GM12865 (cell line): Measurements from ENCODE around the gene GSDMA.

Experiments used
- DNase-seq: peaks from one replicate; pipeline ENCODE4 v3.0.0; 2010; ENCODE audit warnings: low read depth
- H3K4me3 ChIP-seq: 2 replicates; pipeline ENCODE4 v1.5.1; 2011; ENCODE audit warnings: mild to moderate bottlenecking, low read depth, low read length, control low read depth
- TF ChIP-seq, protein P1 (sequence below): IDR thresholded peaks from 2 replicates; pipeline ENCODE4 v1.5.1; 2011; ENCODE audit warnings: low read length, control low read depth, low read depth, inconsistent platforms; ENCODE audit not compliant: insufficient read depth; ENCODE audit errors: missing control alignments

GSDMA gene

DNA sequence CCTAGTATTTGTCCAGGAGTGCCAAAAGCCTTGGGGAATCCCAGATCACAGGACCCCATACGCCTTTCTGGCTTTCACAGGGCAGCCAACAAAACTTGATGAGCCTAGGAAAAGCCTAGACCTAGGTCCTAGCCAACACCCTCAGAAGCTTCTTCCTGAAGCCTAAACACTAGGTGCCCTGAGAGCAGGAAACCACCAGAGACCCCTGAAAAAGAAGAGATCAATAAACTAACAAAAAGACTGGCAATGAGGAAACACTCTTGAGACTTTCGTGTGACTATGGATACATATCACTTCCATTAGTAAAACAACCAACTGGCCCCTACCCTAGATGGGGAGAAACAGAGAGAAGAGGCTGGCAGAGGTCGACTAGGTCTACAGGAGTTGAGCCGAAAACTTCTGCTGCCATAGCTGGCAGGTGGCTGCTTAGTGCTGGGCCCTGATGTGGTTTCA is 36.6 kb upstream of the GSDMA start:
- TF ChIP-seq, protein P1, sequence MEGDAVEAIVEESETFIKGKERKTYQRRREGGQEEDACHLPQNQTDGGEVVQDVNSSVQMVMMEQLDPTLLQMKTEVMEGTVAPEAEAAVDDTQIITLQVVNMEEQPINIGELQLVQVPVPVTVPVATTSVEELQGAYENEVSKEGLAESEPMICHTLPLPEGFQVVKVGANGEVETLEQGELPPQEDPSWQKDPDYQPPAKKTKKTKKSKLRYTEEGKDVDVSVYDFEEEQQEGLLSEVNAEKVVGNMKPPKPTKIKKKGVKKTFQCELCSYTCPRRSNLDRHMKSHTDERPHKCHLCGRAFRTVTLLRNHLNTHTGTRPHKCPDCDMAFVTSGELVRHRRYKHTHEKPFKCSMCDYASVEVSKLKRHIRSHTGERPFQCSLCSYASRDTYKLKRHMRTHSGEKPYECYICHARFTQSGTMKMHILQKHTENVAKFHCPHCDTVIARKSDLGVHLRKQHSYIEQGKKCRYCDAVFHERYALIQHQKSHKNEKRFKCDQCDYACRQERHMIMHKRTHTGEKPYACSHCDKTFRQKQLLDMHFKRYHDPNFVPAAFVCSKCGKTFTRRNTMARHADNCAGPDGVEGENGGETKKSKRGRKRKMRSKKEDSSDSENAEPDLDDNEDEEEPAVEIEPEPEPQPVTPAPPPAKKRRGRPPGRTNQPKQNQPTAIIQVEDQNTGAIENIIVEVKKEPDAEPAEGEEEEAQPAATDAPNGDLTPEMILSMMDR = no peak

DNA sequence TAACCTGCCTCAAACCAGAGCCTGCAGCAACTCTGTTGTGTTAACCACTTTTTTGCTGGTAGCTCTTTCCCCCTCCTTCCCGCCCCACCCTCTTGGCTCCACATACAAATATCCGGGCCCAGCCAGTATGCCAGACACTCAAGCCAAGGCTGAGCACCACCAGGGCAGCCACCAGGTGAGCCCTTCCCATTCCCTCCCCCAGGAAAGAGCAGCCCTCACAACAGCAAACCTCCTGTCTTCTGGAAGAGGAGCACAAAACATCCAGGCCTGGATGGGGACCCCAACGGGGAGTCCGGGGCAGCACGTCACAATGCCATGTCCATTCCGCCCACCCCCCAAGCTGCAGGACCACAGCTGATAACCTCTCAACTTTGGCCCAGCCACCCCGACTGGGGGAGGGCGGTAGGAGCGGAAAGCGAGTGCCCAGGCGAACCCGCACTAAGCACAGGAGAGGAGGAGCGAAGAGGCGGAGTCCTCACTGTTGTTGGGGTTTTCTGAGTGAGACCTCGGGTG is 36.2 kb upstream of the GSDMA start:
- peak overlapping the region; percentile 87 for H3K4me3 ChIP-seq
- DNase-seq = peak; percentile 80
- TF ChIP-seq, protein P1 = no peak

More for the DNA sequence above, 36.6 kb upstream of the GSDMA start:
- H3K4me3 ChIP-seq = peak overlapping the region; percentile 87
- DNase-seq = no peak

DNA sequence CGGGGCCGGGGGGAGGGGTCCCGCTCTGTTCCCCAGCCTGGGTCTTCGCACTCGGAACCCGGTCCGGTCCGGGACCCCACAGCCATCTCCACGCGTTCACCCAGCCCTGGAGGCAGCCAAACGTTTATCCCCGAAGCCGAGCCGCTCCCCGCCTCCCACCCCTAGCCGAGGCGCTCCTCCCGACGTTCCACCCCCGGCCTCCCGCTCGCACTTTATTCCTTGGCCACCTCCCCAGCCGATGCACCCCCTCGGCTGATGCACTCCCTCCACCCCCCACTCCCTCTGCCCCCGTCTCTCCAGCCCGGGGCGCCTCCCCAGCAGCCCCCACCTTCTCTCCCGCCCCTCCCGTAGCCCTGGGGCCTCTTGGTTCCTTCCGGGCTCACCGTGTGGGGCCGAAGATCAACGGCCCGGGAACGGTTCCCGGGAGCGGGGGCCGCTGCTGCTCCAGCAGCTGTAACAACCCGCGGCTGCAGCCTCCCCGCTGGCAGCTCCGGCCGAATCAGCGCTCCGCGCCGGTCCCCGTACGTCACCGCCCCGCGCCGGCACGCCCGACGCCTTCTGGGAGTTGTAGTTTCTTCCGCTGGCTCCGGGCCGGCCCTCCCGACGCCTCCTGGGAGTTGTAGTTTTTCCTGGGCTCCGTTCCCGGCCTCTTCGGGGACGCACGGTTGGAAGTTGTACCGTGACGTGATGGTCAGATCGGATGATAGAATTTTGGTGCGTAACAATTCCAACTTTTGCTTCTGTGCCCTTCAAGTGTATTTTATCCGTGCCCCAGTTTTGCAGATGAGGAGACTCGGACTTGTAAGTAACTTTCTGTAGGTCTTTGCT is 35.5 kb upstream of the GSDMA start, which contains the start of the genes LRRC3C and ORMDL3:
TSS of gene LRRC3C (plus strand) at position 632 of the 828 bp plus-strand sequence. CDS start 13,792 bp downstream, outside the sequence.
TSS of gene ORMDL3 (minus strand) at position 501 of the 828 bp plus-strand sequence. CDS start 3,398 bp downstream, outside the sequence.
- peak within 1 kb of the TSS; percentile 87 for H3K4me3 ChIP-seq
- peak; percentile 94 for DNase-seq
- TF ChIP-seq, protein P1 = no peak

DNA sequence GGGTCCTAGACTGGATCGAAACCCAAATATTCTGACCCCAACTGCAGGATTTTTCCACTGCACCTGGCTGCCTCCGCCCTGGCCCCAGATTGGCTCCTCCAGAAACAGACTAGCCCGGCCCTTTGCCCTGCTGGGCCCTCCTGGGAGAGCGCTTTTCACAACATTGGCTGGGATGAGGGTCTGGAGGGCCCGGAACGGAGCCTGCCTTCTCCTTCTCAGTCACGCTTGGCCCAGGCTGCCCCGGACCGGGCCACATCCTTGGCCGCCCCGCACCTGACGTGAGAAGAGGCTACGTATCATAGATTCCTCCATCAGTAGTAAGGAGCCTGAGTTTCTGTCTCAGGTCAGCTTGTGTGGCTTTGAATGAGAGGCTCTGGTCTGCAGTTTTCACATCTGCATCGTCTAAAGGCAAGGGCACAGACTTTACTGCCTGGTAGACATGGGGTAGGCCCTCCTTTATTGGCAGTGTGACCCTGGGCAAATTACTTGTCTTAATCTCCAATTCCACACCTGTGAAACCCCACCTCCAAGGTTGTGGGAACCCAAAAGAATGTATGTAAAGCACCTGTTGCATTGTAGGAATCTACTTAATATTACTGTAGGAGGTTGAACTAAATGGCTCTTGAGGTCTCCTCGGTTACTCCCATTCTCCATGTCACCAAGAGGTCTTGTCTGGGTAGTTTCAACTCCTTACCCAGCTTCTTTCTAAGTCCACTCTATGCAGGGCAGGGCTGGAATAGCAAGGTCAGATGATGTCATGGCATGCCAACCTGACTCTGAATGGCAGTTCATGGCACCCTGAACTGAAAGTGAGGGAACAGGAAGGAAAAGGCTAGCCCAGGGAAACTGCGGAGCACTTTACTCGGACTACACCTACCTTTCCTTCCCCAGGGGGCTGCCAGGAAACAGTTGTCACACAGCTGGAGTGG is 34.6 kb upstream of the GSDMA start:
- DNase-seq = peak; percentile 28
- TF ChIP-seq, protein P1 = no peak
- peak overlapping the region; percentile 87 for H3K4me3 ChIP-seq

DNA sequence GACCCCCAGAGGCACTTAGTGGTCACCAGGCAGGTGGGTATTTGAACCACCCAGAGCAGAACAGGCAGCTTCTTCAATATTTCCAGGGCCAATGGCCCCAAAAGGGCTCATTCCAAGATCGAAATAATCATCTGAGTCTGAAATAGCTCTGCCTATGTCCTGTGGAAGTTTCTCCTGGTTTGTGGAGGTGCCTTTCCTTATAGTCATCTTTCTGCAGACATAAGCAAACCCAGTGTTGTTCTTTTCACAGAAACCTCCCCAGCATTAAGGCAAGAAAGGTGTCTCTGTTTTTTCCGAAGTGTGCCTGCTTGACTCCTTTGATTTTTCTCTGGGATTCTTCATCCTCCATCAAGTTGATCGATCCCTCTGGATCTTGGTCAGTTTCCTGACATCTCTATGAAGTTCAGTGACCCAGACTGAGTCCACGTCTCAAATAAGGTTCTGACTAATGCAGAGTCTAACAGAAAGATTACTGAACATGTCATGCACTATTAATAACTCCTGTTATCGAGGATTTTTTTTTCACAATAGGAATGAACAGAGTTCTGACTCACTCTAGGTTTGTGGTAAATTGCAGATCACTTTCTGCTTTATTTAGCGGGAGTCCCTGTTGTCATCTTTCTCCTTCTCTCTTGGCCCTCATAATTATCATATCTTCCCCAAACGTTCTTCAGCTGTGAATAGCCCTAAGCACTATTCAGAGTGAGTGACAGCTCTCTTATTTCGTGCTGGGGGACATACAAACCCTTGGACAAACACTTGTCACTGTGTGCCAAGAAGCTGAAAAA is 33.8 kb upstream of the GSDMA start:
- peak; percentile 45 for DNase-seq
- H3K4me3 ChIP-seq = peak overlapping the region; percentile 87
- TF ChIP-seq, protein P1 = no peak
